ENCODE results near the gene TBC1D16. TPM values are rescaled to one million over a fixed set of nuclear protein-coding genes. Genes with fewer than 3 reads are reported as not detected.
"Not testable (repeated sequence)": the region's sequence is repeated elsewhere in the genome, so short reads cannot be mapped to it uniquely, and the experiment has no call there.

TBC1D16 gene
- total RNA-seq, 4 donors from 2014 or later: 11.9 to 29.7 (median 22.2) TPM

DNA sequence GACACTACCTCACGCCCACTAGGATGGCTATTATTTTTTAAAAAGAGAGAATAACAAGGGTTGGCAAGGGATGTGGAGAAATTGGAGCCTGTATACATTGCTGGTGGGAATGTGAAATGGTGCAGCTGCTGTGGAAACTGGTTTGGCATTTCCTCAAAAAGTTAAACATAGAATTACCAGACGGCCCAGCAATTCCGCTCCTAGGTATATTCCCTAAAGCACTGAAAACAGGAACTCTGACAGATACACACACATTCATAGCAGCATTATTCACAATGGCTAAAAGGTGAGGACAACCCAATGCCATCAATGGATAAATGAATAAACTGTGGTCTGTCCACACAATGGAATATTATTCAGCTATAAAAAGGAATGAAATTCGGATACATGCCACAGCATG, 136.1 kb downstream of the TBC1D16 start:
- no peaks in the 10 kb centered on the region for H3K4me1 ChIP-seq
- H3K4me3 ChIP-seq: no peak overlapping the region
- H3K27me3 ChIP-seq: no peaks in the 10 kb centered on the region
- H3K9me3 ChIP-seq: no peaks in the 10 kb centered on the region
- no peak for TF ChIP-seq CTCF (IDR thresholded peaks at IDR 0.05)
- no peak for TF ChIP-seq POLR2A (IDR thresholded peaks at IDR 0.05)
- no peak overlapping the region for H3K27ac ChIP-seq
- no peaks in the 10 kb centered on the region for H3K36me3 ChIP-seq
- no peak for DNase-seq

DNA sequence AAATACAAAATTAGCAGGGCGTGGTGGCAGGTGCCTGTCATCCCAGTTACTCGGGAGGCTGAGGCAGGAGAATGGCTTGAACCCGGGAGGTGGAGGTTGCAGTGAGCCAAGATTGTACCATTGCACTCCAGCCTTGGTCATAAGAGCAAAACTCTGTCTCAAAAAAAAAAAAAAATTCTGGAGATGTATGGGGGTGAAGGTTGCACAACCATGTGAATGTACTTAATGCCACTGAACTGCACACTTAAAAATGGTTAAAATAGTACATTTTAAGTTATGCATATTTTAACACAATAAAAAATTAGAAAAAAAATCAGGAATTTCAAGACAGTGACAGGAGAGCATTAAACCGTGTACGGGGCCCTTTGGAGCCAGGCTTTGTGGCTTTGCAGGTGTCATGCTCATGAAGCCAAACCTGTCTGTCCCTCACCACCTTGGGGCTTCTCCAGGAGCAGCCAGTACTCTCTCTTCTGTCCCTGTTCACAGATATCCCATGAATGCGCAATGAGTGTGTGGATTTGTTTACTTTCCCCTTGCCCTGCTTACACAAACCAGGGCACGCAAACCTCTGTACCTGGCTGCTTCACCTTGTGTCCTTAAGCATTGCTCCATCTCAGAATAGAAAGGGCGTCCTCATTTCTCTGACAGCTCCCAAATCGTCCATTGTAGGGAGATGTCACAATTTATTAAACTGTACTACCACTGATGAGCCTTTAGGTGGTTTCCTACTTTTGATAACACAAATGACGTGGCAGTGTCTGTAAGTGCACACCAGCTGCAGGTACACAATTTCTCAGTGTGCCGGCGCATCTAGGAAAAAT, 138.2 kb downstream of the TBC1D16 start:
- no peak overlapping the region for H3K4me3 ChIP-seq
- H3K27ac ChIP-seq: no peak overlapping the region
- H3K4me1 ChIP-seq: peaks cover 0 to 6% (median 0%) of the 10 kb centered on the region in 4 donors
- H3K27me3 ChIP-seq: no peaks in the 10 kb centered on the region
- H3K9me3 ChIP-seq: no peaks in the 10 kb centered on the region
- DNase-seq: no peak
- H3K36me3 ChIP-seq: no peaks in the 10 kb centered on the region
- no peak for TF ChIP-seq POLR2A (IDR thresholded peaks at IDR 0.05)
- TF ChIP-seq CTCF (IDR thresholded peaks at IDR 0.05): peak in 1 of 6 experiments; percentile 23

DNA sequence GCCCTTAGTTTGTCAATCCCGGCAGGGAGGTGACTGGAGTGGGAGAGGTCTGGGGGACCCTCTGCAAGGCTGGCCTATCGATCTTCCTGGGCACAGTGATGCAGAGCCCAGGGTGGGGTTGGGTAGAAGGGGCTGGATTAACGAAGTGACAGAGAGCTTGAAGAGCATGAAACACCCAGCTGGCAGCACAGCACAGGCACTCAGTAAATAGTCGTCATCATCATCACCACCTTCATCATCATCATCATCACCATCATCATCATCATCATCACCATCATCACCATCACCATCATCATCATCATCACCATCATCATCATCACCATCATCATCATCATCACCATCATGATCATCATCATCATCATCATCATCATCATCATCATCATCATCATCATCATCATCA, 142.2 kb downstream of the TBC1D16 start:
- H3K27me3 ChIP-seq, H3K9me3 ChIP-seq, H3K4me3 ChIP-seq, H3K27ac ChIP-seq, DNase-seq, H3K36me3 ChIP-seq: not testable (repeated sequence)
- H3K4me1 ChIP-seq: peaks cover 0 to 24% (median 0%) of the 10 kb centered on the region in 4 donors

GRCh38 chr17:79892457-79893241, 143.0 kb downstream of the TBC1D16 start:
- Histone ChIP-seq H3K27me3 (no peaks in the 10 kb centered on the region), H3K27ac (no peak overlapping the region), H3K4me3 (no peak overlapping the region), H3K4me1 (peaks cover 0 to 24% (median 0%) of the 10 kb centered on the region in 4 donors), H3K9me3 (no peaks in the 10 kb centered on the region), H3K36me3 (no peaks in the 10 kb centered on the region)
- TF ChIP-seq POLR2A (IDR thresholded peaks at IDR 0.05) (no peak), CTCF (IDR thresholded peaks at IDR 0.05) (peak in 1 of 6 experiments; percentile 8)
- peak in 2 of 3 donors; percentile 85 to 88 for DNase-seq

DNA sequence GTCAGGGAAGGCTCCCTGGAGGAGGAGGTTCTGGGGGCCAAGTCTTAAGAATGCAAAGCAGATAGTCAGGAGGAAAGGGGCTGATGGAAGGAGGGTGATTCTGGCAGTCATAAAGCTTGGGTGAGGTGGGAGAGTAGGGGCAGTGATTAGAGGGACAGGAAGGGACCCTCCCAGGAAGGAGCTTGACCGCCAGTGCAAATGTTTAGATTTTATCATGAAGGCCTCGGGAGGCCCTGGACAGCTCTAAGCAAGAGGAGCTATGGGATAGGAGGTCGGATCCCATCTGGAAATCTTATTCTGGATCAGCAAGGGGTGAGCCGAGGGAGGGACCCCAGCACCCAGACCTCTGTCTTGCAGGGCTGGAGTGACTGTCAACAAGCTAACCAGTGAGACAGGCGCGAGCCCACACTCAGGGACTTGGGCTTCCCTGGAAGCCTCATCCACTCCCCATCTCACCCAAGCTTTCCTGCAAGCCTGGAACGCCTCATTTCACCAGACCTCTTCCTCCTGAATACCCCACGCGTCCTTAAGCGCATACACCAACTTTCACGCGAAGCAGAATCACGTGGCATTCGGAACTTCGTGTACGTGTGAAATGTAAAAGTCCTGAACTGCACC, 144.4 kb downstream of the TBC1D16 start:
- Histone ChIP-seq H3K27me3 (no peaks in the 10 kb centered on the region), H3K4me1 (peaks cover 0 to 24% (median 0%) of the 10 kb centered on the region in 4 donors), H3K4me3 (no peak overlapping the region), H3K36me3 (no peaks in the 10 kb centered on the region), H3K27ac (no peak overlapping the region), H3K9me3 (no peaks in the 10 kb centered on the region)
- no peak for DNase-seq
- TF ChIP-seq CTCF (IDR thresholded peaks at IDR 0.05): no peak
- TF ChIP-seq POLR2A (IDR thresholded peaks at IDR 0.05): no peak

Measured in Peyer's patch (tissue), 4 donors.